HG03139 (cell line): ENCODE results near the gene PDIK1L.
A peak's percentile ranks its signal among the peaks of the same experiment; 100 is the strongest.

Source experiments
- ATAC-seq: cut with Tn5 transposase; IDR thresholded peaks from one replicate; pipeline ENCODE4 v1.9.1; 2021; ENCODE audit not compliant: unreplicated experiment

The PDIK1L gene

GRCh38 chr1:26121854-26122773 lies 10.5 kb downstream of the PDIK1L start:
- no peak for ATAC-seq

- ATAC-seq = no peak
These were observed 11.7 kb downstream of the PDIK1L start for GRCh38 chr1:26122988-26123973.

- no peak for ATAC-seq
These were observed 13.1 kb downstream of the PDIK1L start for GRCh38 chr1:26124418-26125331.

GRCh38 chr1:26125382-26125781 lies 13.8 kb downstream of the PDIK1L start:
- no peak for ATAC-seq

- ATAC-seq = no peak
These were observed 14.3 kb downstream of the PDIK1L start for GRCh38 chr1:26125946-26126320.

GRCh38 chr1:26126321-26127084 lies 14.9 kb downstream of the PDIK1L start:
- ATAC-seq = peak; percentile 62

GRCh38 chr1:26127235-26128163 lies 15.9 kb downstream of the PDIK1L start:
- no peak for ATAC-seq

- no peak for ATAC-seq
These were observed 18.2 kb downstream of the PDIK1L start for GRCh38 chr1:26129778-26130177.

- ATAC-seq = no peak
These were observed 19.1 kb downstream of the PDIK1L start for GRCh38 chr1:26130695-26131094.

- ATAC-seq = no peak
These were observed 20.7 kb downstream of the PDIK1L start for GRCh38 chr1:26132128-26132833.

- no peak for ATAC-seq
These were observed 21.2 kb downstream of the PDIK1L start for GRCh38 chr1:26132834-26133167.

GRCh38 chr1:26134466-26134865 lies 22.8 kb downstream of the PDIK1L start:
- ATAC-seq = no peak

- ATAC-seq = no peak
These were observed 27.4 kb downstream of the PDIK1L start for GRCh38 chr1:26138974-26139558.

GRCh38 chr1:26142159-26142558 lies 30.5 kb downstream of the PDIK1L start:
- no peak for ATAC-seq

GRCh38 chr1:26145041-26145959 lies 33.7 kb downstream of the PDIK1L start:
- ATAC-seq = no peak

GRCh38 chr1:26145960-26146294 lies 34.3 kb downstream of the PDIK1L start:
- no peak for ATAC-seq

- ATAC-seq = no peak
These were observed 37.3 kb downstream of the PDIK1L start for GRCh38 chr1:26148887-26149286.
